WI38 (cell line): ENCODE results near the gene MAP7D2.
A peak's percentile ranks its signal among the peaks of the same experiment; 100 is the strongest.
"Not testable (repeated sequence)": the region's sequence is repeated elsewhere in the genome, so short reads cannot be mapped to it uniquely, and the experiment has no call there.

ENCODE experiments used
- H3K4me3 ChIP-seq: 2 replicates; pipeline ENCODE4 v1.5.1; 2011; ENCODE audit warnings: low read depth, mild to moderate bottlenecking, control low read depth, low read length
- TF ChIP-seq, protein P1 (sequence below): IDR thresholded peaks from 2 replicates; pipeline ENCODE4 v1.5.1; 2012; ENCODE audit warnings: low read depth, mild to moderate bottlenecking, control low read depth, low read length

MAP7D2 gene

DNA sequence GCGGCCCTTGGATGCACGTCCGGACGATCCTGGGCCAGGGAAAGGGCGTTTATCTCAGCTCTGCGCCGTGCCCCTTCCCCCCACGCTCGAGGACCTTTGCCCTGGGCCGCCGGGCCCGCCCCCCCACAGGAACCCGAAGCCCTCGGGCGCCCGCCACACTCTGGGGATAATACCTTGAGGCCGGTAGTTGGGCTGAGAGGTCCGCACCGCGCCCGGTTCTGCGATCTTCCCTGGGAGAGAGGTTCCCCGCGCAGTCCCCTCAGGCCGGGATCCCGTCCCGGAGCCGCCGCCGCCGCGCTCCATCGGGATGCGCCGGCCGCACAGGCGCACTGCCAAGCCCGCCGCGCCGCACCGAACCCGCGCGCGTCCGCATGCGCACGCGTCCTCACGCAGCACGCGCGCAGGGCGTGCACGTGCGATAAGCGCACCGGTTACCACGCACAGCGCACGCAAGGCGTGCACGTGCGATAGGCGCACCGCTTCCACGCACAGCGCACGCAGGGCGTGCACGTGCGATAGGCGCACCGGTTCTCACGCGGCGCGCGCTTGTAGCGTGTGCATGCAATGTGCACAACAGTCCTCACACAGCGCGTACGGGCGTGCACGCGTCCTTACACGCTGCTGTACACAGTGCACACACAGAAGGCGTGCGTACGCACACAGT is at the start of gene MAP7D2:
Gene MAP7D2 (minus strand): TSS at position 331 of the 664 bp plus-strand sequence. CDS start 28 bp downstream, at position 303.
- TF ChIP-seq, protein P1, sequence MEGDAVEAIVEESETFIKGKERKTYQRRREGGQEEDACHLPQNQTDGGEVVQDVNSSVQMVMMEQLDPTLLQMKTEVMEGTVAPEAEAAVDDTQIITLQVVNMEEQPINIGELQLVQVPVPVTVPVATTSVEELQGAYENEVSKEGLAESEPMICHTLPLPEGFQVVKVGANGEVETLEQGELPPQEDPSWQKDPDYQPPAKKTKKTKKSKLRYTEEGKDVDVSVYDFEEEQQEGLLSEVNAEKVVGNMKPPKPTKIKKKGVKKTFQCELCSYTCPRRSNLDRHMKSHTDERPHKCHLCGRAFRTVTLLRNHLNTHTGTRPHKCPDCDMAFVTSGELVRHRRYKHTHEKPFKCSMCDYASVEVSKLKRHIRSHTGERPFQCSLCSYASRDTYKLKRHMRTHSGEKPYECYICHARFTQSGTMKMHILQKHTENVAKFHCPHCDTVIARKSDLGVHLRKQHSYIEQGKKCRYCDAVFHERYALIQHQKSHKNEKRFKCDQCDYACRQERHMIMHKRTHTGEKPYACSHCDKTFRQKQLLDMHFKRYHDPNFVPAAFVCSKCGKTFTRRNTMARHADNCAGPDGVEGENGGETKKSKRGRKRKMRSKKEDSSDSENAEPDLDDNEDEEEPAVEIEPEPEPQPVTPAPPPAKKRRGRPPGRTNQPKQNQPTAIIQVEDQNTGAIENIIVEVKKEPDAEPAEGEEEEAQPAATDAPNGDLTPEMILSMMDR: no peak
- H3K4me3 ChIP-seq: peak within 1 kb of the TSS; percentile 8

- H3K4me3 ChIP-seq: not testable (repeated sequence)
Observed at GRCh38 chrX:20162516-20162915, 45.8 kb upstream of the MAP7D2 start.

DNA sequence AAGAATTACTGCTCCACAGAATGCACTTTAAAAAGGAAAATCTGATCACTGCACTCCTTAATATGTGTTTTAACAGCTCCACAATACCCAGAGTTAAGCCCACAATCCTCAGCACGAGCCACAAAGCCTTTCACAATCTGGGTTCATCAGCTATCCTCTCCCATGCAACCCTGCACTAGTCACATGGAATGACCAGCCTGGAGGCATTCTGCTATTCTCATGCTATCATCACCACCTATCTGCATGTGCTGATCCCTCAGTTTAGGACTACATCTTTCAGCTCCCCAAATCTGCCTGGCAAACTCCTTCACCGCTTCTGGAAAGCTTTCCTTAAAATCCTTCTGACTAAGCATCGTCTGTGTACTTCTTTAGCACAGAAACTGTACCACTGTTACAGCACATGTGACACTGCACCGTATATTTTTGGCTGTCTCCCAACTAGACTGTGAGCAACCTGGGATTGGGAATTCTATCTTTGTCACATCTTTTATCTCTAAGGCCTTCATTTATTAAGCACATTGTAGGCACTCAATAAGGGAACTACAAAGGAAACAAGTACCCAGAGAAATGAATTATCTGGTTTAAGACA is 43.2 kb upstream of the MAP7D2 start:
- TF ChIP-seq, protein P1: no peak

GRCh38 chrX:20151689-20152088 is 35.0 kb upstream of the MAP7D2 start:
- H3K4me3 ChIP-seq: no peak overlapping the region
- TF ChIP-seq, protein P1: no peak

More for the DNA sequence above, 43.2 kb upstream of the MAP7D2 start:
- no peak overlapping the region for H3K4me3 ChIP-seq

DNA sequence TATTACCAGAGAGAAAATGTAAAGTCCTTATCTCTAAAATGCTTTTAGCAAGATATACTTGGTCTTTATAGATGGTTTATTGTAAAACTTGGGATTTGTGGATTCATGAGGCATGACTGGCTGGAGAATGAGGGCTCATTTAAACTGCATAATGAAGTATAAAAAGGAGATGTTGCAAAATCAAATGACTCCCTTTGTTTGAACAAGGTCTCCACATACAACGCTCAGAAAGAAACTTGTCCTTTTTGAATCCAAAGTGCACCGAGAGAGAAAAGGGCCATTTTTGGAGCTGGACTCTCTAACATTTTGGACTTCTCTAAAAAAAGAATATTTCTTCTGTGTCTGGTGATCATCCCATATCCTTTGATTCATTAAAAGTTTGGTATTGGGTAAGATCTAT is 32.6 kb upstream of the MAP7D2 start:
- no peak overlapping the region for H3K4me3 ChIP-seq
- TF ChIP-seq, protein P1: no peak

DNA sequence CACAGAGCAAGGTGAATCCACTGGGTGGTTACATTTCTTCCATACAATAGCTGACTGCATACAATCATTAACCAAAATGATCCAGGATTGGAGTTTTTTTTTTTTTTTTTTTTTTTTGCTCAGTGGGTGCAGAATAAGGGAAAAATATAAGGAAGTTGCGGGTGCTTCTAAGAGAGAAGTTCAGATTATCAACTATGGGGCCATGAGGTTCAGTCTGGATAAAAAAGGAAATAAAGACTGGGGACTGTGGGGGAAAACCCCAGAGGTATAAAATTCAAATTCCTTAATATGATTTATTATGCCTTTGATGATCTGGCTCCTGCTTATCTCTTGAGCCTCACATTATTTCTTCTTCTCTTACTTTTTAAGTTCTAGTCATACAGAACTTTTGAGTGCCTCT is 30.9 kb upstream of the MAP7D2 start:
- TF ChIP-seq, protein P1: no peak
- no peak overlapping the region for H3K4me3 ChIP-seq

DNA sequence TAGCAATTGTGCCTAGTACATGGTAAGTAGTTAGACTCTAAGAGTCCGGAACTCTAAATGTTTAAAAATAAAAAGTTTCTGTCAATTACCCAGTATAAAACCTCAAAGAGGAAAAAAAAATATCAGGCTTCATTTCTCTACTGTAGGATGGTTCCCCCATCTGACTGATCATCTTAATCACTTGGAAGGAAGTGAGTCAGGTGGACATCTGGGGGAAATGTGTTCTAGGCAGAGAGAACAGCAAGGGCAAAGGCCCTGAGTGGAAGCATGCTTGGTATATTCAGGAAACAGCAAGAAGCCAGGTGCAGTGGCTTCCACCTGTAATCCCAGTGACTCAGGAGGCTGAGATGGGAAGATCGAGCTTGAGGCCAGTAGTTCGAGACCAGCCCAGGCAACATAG is 27.8 kb upstream of the MAP7D2 start:
- no peak overlapping the region for H3K4me3 ChIP-seq
- TF ChIP-seq, protein P1: no peak
